DLD1 (cell line): ENCODE data around the gene NOXA1.

Experiments used
- in situ Hi-C: cut with HindIII; loops from 2 replicates; pipeline ENCODE4 v1.10.0; 2017; ENCODE audit warnings: low sequenced_read_pairs

The NOXA1 gene

DNA sequence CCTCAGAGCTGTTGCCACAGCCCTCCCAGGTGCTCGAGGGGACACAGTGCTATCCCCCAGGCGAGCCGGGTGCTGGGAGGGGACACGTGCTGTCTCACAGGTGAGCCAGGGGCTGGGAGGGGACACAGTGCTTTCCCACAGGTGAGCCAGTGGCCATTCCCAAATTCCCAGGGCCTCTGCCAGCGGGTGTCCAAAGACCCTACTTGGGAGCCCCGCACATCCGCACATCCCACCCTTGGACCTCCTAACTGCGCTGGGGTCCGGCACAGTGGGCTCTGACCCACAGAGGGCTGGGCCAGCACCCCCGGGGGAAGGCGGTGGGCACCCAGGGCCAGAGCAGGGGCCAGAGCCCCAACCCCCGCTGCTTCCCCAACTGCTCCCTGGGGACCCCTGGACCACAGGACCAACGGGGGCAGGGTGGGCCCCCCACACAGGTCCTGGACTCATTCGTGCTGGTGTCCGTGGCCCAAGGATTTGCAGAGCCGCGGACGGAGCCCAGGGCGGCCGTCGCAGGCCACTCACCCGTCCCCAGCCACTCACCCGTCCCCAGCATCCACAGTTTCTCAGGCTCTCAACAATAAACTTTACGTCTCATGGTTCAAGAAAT, 18.1 kb upstream of the NOXA1 start:
- in situ Hi-C loops: no loop called here

DNA sequence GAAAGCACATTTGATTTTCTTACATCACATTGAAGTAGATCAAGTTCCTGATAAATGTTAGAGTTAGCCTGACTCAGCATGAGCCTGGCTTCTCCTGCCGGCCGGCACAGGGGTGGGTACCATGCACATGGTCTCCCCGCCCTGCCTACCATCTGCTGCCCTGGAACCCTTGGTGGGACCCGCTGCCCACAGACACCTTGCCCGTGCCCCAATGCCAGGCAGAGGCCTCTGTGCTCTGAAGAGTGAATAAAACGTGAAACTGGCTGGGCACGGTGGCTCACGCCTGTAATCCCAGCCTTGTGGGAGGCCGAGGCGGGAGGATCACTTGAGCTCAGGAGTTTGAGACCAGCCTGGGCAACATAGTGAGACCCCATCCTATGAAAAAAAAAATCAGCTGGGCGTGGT, 17.5 kb upstream of the NOXA1 start:
- in situ Hi-C loops: no loop called here

DNA sequence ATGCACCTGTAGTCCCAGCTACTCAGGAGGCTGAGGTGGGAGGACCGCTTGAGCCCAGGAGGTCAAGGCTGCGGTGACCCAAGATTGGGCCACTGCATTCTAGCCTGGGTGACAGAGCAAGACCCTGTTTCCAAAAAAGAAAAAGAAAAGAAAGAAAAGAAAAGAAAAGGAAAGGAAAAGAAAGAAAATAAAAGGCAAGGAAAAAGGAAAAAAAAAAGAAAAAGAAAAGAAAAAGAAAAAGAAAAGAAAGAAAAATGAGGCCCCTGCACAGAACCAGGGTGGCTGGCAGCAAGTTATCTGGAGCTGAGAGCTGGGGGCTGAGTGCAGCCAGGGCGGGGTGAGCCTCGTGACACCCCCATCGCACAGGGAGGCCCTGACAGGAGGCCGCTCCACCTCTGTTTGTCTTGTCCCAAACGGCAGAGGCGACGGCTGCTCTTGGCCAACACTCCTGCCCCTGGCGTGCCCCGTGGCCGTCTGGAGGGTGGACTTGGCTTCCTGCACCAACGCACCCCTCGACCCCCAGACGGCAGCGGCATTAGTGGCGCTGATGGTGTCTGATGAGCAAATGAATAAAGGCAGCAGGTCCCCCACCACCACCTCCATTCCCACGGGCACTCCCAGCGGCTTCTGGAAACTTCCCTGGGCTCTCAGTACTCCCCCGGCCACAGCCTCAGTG, 17.0 kb upstream of the NOXA1 start:
- in situ Hi-C loops: no loop called here

DNA sequence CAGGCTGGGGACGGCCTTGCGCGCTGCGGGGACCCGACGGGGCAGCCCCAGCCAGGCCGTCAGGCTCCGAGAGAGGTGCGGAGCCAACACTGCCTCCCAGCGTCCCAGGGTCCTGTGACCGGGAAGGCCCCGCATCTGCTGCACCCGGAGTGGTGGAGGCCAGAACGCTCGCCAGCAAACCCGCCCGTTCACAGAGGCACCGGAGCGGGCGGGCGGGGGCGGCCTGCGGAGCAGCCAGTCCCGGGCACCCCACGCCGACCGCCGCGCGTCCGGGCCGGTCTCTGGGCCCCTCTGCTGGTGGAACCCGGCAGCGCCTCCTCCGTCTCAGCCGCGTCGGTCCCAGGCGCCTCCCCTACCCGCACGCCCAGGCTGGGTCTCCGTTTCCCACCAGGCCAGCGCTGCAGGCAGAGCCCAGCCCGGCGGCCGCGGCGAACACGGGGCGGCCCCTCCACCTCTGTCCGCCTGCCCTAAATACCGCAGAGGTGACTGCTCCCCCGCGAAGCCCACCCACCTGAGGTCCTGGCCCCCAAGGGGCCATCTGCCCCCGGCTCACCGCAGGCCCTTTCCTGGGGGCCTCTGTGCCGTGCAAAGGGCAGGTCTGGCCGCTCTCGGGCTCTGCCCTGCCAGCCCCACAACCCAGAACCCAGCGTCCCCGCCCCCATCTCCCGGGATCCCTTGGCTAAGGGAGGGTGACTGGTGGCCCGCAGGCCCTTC, 16.2 kb upstream of the NOXA1 start:
- in situ Hi-C loops: no loop called here

DNA sequence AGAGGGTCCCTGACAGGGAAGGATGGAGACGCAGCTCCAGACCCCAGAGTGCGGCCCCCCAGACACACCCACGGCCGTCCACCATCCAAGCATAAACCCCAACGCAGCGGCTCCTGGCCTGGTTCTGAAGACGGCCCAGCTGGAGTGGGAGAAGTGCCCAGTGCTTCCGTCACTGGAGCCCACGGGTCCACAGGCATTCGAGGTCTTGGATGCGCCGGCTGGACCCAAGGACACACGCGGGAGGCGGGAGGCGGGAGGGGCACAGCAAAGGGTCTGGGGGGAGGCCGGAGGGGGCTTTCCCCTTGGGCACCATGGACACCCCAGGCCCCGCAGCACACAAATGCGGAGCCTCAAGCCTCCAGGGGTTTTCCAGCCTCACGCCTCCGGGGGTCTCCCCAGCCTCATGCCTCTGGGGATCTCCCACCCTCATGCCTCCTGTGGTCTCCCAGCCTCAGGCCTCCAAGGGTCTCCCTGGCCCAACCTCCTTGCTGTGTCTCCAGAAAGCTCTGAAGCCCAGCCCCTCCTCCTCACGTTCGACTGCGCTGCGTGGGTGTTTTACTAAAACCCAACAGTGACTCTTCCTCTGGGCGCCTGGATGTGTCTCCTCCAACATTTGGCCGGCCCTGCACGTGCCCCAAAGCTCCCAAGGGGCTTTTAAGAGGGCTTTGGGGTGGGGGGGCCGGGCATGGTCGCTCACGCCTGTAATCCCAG, 15.4 kb upstream of the NOXA1 start:
- in situ Hi-C loops: no loop called here

DNA sequence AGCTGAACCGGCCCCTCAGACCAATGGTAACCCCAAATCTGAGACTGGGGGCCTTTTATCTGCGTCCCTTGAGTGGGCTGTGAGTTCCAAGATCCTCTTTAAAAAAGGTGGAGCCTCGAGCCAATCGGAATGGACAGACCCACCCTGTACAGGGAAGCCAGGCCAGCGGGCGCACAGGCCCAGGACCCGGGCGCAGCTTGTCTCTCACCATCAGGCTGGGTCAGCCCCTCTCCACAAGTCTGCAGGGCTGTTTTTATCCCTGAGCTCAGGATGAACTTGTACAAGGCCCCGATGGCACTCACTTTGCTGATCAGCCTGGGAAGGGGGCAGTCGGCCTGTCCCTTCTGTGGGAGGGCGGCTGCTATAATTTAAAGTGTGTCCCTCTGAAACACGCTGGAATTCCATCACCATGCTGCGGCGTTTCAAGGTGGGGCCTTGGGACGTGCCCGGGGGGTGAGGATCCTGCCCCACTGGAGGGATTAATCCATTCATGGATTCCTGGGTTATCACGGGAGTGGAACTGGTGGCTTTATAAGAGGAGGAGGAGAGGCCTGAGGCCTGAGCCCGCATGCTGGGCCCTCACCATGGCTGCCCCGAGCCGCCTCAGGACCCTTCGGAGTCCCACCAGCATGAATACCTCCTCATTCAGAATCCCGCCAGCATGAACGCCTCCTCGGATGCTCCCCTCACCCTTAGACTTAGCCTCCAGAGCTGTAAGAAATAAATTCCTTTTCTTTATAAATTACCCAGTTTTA, 14.4 kb upstream of the NOXA1 start:
- in situ Hi-C loops: no loop called here

DNA sequence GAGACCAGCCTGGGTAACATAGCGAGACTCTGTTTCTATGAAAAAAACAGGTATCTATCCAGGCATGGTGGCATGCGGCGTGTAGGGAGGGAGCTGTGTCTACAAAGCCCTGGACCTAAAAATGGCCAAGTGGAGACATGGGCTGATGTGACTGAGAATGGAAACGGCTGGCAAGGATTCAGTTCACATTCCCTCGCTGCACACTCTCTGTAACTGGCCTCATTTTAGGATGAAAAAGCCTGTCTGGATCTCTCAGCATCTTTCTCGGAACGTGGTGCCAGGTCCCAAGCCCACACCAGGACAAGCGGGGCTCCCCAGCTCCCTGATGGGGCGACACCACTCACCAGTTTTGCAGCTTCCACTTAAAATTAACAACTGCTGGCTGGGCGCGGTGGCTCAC, 13.7 kb upstream of the NOXA1 start:
- in situ Hi-C loops: no loop called here

DNA sequence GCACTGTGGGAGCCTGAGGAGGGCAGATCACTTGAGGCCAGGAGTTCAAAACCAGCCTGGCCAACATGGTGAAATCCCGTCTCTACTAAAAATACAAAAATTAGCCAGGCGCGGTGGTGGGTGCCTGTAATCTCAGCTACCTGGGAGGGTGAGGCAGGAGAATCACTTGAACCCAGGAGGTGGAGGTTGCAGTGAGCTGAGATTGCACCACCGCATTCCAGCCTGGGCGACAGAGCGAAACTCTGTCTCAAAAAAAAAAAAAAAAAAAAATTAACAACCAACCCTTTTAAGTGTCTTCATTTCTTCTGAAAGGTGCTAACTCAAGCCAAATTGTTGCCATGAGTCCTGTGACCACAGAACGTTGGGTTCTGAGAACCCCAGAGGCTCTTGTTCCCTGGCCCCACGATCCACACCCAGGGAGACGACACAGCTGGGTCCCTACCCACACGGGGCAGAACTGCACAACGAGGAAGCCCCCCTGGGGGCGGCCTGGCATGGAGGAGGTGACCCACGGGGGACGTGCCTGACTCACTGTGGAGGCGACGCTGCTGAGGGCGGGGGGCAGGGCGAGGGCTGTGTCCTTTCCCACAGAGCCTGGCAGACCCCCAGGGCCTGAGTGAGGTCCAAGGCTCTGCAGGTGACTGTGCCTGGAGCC, 12.8 kb upstream of the NOXA1 start:
- in situ Hi-C loops: loop anchor here (10.0 kb wide), 1 partner anchor 46 kb away; no protein-coding TSS in a partner anchor

DNA sequence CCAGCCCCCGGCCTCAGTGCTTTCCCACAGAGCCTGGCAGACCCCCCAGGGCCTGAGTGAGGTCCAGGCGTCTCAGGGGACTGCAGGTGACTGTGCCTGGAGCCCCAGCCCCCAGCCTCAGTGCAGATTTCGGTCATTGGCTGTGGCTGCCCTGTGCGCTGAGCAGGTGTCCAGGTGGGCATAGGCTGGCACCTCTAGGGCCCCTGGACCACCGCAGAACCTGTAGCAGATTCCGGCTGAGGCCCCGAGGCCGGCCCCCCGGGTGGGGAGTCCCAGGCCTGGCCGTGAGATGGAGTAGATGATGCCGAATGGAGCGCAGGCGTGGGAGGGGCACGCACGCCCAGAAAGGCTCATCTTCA, 12.3 kb upstream of the NOXA1 start:
- in situ Hi-C loops: loop anchor here (10.0 kb wide), 1 partner anchor 46 kb away; no protein-coding TSS in a partner anchor

DNA sequence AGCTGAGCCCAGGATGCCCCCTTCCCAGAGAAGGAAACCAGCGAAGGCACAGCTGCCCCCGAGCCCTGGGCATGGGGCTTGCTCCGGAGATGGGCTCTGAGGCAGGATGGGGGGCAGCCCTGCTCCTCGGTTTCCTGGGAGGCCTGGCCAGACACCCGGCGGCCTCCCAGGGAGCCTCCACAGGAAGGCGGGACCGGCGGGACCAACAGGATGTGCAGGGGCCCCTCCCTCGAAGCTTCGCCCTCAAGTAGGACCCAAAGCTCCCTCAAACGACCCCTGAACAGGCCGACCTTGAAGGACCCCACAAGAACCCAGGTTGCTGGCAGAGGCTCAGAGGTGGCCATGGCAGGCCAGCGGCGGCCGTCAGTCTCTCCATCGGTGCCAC, 11.9 kb upstream of the NOXA1 start:
- in situ Hi-C loops: loop anchor here (10.0 kb wide), 1 partner anchor 46 kb away; no protein-coding TSS in a partner anchor

DNA sequence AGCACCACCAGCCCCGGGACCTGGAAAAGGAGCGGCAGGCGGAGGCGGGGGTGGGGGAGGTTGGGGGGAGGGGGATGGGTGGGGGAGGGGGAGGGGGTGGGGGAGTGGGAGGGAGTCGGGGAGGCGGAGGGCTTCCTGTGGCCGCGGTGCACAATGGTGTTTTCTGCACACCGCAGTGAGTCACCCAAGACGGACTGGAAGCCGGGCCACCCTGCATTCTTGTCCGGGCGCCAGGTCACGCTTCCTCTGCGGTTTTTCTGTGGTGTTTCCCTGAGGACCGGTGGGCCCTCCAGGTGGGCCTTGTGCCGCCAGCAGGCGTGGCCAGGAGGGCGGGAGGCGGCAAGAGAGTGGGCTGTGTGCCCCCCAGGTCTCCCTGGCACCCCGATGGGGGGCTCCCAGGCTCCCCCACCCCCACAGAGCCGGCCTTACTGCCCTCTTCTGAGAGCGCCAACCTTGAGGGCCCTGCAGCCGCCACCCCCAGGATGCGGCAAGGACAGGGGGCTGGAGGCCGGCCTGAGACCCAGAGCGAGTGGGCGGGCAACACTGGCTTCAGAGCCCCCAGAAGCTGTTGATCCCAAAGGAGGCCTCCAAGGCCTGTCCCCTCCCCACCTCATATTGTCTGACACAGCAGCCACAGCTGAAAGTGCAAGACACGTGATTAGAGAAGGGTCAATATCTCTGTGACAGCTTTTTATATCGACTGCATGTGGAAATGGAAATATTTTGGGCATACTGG, 11.4 kb upstream of the NOXA1 start:
- in situ Hi-C loops: loop anchor here (10.0 kb wide), 1 partner anchor 47 kb away; no protein-coding TSS in a partner anchor

DNA sequence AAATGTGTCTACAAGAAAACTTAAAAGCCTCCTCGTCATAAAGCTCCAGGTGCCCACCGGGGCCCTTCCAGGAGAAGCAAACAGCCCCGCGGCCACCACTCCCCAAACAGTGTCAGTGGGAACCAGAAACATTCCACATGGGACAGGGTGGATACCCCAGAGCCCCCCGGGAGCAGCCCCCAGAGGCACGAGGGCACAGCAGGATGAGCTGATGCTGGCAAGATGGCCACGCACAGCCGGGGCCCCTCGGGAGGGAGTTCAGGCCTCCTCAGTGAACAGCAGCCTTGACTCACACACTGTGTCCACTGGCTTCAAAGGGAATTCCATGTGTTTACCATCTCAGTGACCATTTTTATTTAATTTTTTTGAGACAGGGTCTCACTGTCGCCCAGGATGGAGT, 10.8 kb upstream of the NOXA1 start:
- in situ Hi-C loops: loop anchor here (10.0 kb wide), 1 partner anchor 48 kb away; no protein-coding TSS in a partner anchor

DNA sequence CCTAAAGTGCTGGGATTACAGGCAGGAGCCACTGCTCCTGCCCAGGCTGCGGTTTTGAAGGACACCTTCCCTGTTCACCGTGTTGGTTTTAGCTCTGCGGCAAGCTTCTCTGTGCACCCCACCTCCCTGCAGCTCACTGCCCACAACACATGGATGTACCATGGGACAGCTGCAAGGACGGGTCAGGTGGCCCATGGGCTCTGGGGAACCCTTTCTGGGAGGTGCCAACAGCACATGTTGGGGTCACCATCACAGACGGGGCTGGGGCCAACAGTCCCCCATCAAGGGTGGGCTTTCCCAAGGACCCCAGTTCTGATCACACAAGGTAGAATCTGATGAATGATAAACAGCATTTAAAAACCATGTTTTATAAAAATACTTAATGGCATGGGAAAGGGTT, 7.7 kb upstream of the NOXA1 start:
- in situ Hi-C loops: loop anchor here (10.0 kb wide), 1 partner anchor 51 kb away; no protein-coding TSS in a partner anchor

DNA sequence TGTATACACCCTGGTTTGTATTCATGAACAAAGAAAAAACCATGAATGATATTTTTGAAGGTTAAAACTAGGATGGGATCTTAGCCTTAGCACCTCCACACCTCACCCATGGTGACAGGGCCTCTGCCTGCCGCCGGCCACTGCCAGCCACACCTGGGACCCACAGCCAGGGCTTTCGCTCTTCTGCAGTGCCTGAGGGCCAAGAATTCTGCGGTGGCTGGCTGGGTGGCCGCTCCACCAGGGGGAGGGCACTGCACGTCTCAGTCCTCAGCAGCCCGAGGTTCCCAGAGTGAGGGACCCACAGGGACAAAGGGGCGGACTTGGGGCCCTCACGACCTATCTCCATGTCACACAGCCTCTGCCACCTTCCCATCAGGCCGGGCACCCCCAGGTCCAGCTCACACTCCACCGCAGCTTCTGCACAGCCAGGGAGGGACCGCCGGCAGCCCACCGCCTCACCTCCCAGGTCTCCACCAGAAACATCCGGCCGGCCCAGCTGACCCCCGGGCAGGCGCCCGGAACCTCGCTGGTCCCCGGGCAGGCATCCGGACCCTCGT, 7.1 kb upstream of the NOXA1 start:
- in situ Hi-C loops: loop anchor here (10.0 kb wide), 1 partner anchor 51 kb away; no protein-coding TSS in a partner anchor

DNA sequence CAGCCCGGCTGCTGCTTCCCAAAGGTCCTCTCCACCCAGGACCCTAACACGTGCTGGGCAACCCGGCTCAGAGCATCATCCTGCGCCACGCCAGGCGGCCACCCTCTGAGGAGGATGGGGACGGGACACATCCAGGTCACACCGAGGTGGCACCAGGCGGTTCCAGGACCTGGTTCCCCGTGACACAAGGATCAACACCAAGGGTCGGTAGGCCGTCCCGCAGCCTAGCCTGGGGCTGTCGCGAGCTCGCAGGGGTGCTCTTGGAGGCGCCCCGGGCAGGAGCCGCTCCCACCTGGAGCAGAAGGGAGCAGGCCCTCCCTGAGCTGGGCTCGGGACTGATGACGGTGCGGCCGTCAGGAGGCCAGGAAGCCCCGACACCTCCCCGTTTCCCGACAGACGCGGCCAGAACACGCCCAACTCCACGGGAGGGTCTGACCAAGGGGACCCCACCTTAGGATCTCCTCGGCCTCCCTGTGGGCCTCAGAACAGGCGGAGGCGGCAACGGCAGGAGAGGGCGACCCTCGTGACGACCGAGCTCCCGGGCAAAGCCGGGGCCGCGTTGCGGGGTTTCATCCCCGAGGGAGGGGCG, 6.5 kb upstream of the NOXA1 start:
- in situ Hi-C loops: loop anchor here (10.0 kb wide), 1 partner anchor 52 kb away; no protein-coding TSS in a partner anchor

DNA sequence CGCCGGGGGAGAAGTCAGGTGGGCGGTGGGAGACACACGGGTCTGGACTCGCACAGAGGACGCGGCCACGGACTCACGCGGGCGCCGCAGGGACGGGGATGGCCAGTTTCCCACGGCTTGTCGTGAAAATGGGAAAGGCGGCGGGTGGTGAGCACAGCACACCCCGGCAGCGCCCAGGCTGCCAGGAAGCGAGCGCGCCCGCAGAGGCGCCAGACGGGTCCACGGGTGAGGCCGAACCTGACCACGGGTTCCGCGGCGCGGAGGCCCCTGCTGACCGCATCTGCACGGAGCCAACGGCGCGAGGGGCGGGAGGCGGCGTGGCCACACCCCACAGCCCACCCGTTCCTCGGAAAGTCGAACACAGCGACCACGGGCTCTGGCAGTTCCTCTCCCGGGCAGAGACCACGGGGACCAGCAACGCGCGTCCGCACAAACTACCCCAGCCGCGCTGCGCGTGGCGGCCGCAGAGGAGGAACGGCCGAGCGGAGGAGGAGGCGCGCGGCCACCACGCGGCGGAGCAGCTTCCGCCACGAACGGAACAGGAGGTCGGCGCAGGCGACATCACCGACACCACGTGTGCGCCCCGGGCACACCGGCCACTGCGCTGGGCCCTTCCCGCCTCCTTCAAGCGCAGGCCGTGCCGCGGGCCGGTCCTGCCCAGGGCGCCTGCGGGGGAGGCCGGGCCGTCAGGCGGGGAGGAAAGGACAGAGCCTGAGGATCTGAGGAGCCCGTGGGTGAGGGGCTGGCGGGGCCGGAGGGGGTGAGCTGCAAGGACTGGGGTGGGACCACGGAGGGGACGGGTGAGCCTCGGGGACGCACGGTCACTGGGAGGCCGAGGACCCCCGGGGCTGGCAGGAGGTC, 5.8 kb upstream of the NOXA1 start:
- in situ Hi-C loops: loop anchor here (10.0 kb wide), 1 partner anchor 53 kb away; no protein-coding TSS in a partner anchor

DNA sequence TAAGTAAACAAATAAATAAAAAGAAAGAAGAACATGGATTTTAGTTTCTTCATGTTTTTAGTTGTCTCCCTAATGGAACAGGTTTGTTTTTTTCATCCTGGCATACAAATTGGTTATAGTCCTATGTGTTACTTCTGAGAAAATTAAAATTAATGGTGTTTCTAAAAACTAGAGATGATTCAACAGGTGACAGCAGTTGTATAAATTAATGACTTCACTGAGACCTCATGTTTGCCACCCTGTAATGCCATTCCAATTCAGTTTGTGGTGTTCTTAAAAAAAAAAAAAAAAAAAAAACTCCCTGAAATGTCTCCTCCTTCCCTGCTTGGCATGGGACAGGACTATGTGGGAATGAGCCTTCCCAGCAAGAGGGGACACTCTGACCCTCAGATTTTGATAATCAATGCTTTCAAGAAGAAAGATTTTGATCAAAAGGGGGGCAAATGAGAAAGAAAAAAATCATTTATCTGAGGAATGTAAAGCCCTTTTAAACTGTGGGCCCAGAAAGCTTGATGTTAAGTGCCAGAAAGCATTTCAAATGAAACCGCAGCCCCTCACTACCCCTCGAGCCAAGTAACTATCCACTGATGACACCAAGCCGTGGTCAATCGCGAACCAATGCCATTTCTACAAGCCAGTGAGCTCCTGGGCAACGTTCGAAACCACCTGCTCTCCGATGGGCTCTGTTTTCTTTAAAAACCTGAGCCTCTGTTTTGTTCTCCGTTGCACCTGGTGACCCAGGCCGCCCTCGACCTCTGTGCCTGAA, 1.2 kb upstream of the NOXA1 start:
- in situ Hi-C loops: no loop called here
